DND-41 (cell line): ENCODE data around the gene TFF3.

Experiments used
- EZH2 ChIP-seq: IDR thresholded peaks from 3 replicates; pipeline ENCODE4 v1.6.1; 2012; ENCODE audit warnings: borderline replicate concordance, low read depth, mild to moderate bottlenecking, moderate library complexity, low read length, inconsistent platforms; ENCODE audit not compliant: severe bottlenecking
- TF ChIP-seq, protein P1 (sequence below): IDR thresholded peaks from 2 replicates; pipeline ENCODE4 v1.5.1; 2012; ENCODE audit warnings: borderline replicate concordance, low read length, moderate library complexity, mild to moderate bottlenecking; ENCODE audit not compliant: poor library complexity, severe bottlenecking; ENCODE audit errors: extremely low read depth

- TF ChIP-seq, protein P1, sequence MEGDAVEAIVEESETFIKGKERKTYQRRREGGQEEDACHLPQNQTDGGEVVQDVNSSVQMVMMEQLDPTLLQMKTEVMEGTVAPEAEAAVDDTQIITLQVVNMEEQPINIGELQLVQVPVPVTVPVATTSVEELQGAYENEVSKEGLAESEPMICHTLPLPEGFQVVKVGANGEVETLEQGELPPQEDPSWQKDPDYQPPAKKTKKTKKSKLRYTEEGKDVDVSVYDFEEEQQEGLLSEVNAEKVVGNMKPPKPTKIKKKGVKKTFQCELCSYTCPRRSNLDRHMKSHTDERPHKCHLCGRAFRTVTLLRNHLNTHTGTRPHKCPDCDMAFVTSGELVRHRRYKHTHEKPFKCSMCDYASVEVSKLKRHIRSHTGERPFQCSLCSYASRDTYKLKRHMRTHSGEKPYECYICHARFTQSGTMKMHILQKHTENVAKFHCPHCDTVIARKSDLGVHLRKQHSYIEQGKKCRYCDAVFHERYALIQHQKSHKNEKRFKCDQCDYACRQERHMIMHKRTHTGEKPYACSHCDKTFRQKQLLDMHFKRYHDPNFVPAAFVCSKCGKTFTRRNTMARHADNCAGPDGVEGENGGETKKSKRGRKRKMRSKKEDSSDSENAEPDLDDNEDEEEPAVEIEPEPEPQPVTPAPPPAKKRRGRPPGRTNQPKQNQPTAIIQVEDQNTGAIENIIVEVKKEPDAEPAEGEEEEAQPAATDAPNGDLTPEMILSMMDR: no peak
- TF ChIP-seq EZH2: no peak
Observed at GRCh38 chr21:42358937-42359336, 43.7 kb upstream of the TFF3 start.
